ENCODE measurements around the gene TBKBP1.

The TBKBP1 gene

DNA sequence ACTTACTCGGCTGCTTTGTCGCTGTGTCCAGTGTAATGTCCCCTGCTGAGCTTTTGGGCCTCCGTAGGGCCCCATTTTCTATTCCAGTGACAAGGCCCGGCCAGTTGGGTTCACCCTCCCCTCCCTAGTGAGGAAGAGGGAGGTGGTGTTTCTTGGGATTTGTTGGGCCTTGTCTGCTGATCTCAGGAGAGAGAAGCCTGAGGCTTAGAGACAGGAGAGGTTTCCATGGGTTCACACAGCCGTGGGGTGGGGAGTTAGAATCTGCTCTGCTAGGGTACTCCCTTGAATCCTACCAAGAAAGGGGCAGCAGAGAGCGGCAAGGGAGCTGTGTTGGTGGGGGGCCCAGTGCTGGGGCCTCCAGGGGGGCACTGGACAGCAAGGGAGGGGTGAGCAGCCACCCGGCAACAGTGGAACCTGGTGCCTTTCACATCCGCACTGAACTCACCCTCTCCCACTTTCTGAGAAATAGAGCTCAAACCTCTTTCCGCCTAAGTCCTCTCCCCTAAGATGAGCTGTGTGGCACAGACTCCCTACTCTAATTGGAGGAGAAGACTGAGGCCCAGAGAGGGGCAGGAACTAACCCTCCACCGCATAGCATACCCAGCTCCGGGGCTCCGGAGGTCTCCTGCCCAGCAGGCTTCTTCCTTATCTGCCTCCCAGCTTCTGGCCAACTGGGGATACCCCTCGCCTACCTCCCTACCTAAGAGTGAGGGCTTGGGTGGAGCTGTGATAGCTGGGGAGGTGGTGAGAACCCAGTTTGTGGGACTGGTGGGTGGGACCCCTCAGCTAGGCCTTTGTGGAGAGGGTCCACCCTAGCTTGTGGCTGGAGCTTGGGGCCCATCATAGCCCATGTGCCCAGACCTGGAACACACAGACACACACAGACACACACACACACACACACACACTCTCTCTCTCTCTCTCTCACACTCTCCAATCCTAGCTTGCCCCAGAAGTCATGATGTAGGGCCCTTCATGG is 6.8 kb downstream of the TBKBP1 start:
- DNase-seq: no peak

DNA sequence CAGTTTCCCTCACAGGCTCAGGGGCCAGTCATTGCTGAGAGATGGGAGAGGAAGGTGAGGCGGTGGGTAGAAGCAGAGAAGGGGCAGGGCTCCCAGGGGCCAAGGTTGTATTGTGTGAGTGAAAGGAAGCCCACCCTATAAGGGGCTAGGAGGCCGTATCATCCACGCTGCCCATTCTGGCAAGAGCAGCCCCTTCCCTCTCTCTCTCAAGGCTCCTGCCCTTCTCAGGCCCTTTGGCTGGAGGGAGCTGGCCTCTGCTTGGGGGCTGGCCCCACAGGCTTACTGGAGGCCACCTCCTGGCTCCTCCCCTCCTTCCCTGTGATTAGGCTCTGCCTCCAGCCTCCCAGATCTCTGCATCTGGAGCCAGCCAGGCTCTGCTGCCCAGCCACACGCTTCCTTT is 7.6 kb downstream of the TBKBP1 start:
- no peak for DNase-seq

DNA sequence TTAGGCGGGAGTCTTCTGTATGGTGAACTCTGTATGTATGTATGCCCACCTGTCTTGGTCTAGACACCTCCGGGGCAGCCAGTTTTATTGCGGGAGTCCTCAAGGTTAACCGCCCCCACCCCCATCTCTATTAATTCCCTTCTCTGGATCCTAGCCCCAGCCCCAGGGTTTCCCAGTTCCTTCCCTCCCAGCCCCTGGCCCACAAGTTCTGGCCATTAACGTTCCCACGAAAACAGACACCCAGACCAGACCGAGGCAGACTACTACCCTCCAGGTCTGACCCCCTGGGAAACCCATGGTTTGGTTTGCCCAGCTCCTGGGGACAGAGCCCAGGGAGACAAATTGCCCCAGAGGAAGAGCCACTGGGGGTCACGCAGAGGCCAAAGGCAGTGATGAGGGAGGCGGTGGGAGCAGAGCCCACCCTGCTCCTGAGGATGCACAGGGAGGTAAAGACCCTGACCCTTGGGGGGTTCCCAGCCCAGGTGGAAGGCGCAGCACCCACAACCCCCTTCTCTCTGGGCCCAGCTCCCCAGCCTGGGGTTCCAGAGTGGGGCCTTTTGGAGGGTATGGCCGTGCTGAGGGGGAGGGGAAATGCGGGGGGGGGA is 8.5 kb downstream of the TBKBP1 start:
- no peak for DNase-seq

DNA sequence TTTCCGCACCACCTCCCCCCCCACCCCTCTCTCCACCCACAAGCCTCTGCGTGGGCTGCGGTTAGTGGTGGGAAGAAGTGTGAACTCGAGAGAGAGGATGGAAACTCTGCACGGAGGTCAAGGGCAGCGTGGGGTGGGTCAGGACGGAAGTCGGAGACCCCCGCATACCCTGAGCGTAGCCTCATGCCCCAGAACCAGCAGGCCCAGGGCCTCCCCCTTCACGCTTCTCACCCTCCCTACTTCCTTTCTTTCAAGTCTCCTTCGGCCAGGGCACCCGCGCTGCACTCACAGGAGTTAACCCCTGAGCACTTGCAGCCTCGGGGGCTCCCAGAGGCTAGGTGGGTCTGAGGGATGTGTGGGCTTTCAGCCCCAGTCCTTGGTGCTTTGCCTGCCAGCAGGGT is 9.2 kb downstream of the TBKBP1 start:
- peak; percentile 51 for DNase-seq

DNA sequence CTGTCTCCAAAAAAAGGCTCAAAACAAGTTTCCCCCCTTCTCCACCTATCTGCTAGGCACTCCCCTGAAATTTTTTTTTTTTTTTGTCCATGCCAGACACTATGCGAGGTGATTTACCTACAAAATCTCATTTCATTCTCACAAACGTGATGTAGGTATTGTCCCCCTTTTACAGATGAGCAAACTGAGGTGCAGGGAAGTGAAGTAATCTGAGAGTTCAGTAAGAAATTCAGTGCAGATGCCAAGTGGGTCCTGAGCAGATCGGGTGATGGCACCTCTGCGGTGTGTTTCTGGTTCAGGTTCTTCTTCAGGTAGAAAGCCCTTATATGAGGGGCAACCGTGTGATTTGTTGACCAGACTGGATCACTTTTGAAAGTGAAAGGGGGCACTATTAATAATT is 9.7 kb downstream of the TBKBP1 start:
- DNase-seq: no peak

DNA sequence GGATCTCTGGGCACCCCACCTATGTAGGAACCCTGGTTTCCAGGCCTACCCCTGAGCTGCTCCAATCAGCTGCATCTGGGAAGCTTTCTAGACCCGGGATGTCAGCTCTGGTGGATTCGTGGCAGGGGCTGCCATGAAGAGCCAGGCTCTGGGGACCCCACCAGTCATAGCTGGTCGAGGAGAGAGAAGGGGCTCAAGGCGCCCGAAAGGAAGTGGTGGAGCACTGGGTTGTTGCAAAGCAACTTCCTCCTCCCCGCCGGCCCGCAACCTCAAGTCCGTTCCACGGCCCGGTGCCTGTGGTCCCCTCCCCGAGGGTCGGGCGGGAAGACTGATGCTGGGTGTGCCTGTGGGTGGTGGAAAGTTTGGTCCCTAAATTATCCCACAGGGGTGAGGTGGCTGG is 10.2 kb downstream of the TBKBP1 start:
- no peak for DNase-seq

DNA sequence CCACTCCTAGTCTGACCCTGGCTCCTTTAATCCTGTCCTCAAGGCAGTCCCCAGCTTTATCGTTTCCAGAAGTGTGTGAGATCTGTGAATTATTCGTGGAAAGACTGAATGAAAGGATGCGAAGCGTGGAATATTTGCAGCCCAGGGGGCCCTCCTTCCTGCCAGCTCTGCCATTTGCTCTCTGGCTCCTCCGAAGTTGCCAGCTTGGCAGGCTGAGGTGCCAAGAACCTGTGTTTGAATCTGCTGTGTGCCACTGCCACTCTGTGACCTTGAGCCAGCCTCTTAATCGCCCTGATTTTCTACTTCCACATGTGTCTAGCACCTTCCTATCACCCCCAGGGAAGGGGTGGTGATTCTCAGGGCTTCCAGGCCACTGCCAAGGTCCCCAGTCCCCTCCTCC is 10.8 kb downstream of the TBKBP1 start:
- DNase-seq: no peak

DNA sequence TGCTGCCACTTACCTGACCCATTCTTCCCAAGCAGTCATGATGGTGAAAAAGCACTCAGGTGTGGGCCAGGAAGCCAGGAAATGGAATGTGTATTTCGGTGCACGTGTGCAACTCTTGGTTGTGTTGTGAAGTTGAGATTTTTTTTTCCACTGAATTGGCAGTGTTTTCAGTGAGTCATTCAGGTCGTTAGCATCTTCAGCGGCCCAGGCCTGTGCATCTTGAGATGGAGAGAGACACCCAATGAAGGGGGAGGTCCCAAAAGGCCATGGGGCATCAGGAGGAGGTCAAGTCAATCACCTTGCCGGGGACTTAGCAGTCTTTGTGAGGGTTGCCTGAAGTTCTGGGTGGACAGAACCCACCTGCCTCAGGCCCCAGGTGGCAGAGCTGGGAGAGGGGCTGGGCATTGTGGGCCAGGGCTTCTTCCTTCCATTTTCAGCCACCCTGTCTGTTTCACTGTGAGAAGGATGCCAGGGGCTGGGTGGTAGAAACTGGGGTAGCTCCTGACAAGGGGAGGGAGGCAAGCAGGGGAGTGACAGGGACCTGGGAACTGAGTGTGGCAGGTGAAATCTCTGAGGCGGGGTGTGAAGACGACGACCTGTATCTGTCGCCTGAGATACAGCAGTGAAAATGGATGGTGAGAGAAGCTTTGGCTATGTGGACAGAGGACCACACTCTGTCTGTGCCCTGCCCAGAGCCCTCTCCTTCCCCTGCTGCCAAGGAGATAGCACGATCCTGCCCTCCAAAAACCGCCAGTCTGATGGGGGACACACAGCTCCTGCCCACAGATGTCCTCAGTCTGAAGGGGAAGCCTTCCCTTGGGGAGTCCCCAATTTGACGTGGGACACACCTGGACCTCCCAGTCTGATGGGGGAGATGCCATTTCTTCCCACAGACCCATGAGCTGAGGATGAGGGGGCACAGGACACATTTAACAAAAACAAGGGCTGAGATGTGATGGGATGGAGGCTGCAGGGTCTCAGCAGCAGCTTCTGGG is 11.9 kb downstream of the TBKBP1 start:
- peak; percentile 56 for DNase-seq

DNA sequence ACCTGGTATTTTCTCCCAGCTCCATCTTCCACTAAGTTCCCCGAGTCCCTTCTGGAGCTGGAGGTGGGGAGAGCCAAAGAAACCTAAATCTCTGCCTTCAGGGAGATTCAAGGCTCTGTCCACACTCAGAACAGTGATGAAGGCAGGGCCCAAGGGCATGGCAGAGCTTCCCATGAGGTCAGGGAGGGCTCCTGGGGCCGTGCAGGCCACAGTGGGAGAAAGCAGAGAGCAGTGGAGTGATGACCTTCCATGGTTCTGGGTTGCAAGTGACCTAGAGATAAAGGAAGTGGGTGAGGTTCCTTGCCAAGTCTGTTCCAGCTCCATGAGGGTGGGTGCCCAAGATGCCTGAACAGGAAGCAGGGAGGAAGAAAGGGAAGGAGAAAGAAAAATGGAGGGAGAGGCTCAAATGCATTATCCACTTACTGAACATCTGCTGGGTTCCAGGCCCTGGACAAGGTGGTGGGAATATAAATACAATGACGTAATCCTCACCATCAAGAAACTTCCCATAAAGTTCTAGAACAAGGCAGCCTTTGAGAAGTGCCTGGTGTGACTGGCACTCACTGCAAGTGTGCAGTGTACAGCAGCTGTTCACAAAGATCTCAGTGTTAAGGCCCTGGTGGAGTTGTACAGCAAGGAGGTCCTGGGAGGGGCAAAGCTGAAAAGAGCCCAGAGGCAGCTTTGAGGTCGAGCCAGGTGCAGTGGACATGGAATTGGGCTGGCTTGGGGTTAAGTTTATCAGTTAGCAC is 13.3 kb downstream of the TBKBP1 start:
- no peak for DNase-seq

DNA sequence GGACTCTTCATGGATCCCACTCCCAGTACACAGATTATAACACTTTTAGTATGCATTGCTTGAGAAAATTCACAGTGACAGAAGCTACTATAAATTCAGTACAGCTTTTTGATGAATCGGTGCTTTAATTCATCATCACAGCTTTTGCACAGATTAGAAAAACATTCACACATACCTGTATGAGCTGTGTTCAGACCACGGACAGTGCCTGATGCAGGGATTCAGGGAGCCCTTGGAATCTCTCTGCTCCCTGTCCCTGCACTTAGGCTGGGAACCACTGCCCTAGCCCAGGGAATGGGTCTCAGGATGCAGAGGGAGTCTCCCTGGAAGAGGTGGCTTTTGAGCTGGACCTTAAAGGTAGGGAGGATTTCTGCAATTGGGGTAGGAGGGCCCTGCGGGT is 13.9 kb downstream of the TBKBP1 start:
- no peak for DNase-seq

DNA sequence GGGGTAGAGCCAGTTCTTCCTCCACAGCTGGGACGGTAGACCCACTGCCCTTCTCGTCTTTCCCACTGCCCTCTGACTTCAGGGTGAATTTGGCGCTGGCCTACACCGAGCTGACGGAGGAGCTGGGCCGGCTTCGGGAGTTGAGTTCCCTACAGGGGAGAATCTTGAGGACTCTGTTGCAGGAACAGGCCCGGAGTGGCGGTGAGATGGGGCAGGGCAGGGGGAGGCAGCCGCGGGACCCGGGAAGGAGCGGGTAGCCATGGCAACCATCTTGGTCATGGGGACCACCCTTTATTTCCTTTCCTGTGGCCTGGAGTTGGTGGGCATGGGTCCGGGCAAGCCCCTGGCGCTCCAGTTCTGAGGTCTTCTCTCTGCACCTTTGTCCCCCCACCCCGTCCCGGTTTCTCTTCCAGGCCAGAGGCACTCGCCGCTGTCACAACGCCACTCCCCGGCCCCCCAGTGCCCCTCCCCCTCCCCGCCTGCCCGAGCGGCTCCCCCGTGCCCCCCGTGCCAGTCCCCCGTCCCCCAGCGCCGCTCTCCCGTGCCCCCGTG is 14.4 kb downstream of the TBKBP1 start:
- no peak for DNase-seq

DNA sequence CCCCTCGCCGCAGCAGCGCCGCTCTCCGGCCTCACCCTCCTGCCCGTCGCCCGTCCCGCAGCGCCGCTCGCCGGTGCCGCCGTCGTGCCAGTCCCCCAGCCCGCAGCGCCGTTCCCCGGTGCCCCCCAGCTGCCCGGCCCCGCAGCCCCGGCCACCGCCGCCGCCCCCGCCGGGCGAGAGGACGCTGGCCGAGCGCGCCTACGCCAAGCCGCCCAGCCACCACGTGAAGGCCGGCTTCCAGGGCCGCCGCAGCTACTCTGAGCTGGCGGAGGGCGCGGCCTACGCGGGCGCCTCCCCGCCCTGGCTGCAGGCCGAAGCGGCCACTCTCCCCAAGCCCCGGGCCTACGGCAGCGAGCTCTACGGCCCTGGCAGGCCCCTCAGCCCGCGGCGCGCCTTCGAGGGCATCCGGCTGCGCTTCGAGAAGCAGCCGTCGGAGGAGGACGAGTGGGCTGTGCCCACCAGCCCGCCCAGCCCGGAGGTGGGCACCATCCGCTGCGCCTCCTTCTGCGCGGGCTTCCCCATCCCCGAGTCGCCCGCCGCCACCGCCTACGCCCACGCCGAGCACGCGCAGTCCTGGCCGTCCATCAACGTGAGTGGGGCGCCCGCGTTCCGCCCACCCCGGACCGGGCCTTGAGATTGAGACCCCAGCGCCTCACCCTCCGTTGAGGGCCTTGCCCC is 15.0 kb downstream of the TBKBP1 start:
- no peak for DNase-seq

DNA sequence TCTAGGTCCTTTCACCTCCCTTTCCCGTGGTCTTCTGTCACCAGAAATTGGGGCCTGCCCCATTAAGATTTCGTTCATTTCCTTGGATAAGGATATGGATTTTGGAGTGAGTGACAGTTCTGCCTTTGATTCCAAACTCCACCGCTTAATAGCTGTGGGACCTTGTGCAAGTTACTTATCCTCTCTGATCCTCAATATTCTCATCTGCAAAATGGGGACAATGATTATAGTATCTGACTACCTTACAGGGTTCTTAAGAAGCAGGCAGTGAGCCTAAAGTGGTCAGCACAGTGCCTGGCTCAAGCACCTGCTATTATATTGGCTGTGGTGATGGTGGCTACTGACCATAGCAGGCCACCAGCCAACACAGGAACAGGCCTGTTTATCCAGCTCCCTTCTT is 15.6 kb downstream of the TBKBP1 start:
- no peak for DNase-seq

DNA sequence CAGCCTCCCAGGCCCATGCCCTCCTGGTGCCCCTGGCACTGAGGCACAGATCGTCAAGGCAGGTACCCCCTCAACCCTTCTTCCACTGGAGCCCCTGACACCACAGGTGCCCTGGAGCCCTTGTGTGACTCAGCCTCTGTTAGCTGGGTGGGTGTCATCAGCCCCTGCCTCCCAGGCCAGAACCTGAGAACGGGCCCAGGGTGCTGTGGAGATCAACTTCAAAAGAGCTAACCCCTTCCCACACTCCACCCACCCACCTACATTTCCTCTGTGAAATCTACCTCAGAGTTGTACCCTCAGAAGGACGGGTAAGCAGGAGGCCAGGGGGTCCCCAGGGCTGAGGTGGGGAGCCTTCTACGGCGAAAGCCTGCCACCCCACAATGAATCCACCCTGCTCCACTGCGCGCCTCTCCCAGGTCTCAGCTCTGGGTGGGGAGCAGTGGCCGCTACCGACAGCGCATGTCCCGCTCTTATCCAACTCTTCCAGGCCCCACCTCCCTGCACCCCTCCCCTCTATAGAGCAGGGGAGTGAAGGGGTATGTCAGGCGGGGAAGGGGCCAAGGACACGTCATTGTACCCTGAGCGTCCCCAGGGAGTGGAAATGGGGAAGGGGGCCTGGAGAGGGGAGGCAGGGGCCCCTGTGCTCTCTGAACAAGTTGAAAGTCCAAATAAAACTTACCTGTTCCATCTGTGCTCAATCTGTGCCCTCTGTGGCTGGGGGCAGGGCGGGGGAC is 17.6 kb downstream of the TBKBP1 start:
- no peak for DNase-seq

DNA sequence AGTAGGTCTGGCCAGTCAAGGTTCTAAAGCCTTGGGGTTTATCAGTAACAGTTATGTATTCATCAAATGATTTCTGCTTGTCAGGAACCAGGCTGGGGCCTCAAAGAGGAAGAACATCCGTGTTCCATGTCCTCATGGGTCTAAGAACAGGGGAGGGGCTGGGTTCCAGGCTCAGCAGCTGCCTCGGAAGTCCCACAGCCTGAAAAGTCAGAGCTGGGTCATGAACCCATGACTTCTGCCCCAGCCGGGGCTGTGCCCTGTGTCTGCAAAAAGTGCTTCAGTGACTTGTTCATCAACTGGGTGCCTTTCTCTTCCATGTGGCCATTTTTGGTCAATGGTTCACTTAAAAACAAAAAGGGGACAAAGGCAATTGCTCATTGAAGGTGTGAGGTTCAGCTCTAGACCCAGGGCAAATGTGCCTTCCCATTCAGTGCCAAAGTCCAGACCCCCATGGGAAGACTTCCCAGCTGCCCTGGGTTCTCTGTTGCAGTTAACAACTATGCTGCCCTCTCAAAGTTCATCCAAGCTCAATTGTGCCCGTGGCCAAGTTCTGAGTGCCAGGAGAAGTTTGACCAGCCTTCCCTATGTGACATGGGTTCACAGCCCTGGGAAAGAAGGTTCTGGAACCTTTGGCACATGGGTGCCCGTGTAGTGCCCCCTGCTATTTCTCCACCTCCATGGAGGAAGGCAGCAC is 18.5 kb downstream of the TBKBP1 start:
- no peak for DNase-seq

DNA sequence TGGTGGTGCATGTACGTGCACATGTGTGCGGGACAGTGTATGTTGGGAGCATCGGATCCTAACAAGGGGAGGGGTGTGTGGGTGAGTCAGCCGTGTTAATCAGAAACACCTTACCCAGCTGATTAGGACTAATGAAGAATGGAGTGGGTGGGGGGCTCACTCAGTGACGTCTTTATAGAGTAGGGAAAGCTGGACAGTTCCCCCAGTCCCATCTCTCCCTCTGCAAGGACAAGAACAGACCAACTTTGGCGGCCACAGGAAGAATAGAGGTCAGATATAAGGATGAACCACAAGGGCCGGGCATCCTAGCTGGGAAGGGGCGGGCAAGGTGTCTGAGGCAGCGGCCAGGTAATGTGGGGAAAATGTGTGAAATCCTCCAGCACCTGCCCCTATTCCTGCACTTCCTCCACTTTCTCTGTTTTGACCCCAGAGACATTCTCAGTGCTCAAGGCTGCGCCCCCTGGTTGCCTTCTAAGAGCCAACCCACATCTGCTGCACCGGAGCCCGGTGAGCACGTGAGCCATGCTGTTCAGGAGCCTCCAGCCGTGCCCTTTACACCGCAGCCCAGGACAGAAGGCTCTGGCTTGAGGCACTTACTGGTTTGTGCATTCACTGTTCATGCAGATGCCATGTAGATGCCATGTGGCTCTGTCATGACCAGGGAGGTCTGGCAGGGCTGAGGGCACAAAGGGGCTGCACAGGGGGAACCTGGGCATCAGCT is 20.2 kb downstream of the TBKBP1 start:
- no peak for DNase-seq

DNA sequence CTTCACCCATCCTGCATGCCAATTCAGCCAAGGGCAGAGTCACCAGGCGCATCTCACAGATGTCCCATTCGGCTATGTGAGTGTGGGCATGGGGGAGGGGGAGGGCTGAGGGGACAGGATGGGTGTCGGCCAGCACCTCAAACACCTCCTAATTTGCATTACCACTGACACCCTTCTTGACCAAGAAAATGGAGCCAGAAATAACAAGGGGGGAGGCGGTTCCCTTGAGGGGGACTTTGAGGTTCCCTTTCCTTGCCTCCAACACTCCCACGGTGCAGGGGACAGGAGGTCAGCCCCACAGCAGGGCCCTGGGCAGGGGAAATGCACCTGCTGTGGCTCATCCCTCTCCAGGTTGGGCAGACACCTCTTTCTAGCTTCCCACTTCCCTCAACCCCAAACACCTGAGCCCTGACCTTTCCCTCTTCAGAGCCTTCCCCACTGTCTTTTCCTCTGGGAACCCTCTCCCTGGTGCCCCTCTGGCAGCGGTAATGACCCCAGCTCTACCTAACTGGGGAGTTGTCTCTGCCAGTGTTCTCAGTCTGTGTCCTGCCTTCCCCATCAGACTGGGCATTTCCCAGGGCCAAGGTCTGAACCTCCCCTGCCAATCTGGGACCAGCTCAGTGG is 20.9 kb downstream of the TBKBP1 start:
- no peak for DNase-seq

DNA sequence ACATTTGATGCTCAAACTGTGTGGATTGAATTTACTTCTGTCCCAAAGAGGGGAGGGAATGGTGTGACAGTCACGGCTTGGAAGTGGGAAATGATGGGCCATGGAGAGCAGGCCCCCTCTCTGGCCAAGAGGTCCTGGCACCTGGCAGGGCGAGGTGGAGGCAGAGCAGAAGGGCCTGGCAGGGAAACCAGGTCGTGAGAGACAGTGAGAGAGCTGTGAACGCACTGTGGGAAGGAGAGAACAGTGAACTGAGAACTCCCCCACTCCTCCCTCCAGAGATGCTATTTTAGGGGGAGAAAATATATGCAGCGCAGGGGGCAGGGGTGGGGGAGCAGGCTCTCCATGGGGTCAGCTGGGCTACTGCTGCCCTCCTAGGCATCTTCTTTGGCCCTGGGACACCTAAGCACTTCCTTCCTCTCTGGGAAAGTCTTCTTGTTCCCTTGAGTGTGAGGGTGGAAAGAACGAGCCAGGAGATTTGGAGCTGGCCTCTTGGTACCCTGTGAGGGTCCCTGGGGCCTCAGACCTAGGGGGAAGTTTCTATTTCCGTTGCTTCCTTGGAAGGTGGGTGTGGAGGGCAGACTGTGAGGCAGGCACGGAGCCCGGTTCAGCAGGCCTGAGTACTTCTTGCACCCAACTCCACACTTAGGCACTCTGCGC is 21.8 kb downstream of the TBKBP1 start:
- no peak for DNase-seq

All from activated naive CD4-positive, alpha-beta T cell treated with anti-CD3 and anti-CD28 coated beads, Interleukin-2, amount 50 U/mL, for 16 hours (primary cell).